NCI-H2107 treated with DMSO at 0.1 percent for 48 hours (cell line): ENCODE data around the gene SLC11A2.
"Not testable (repeated sequence)": the region's sequence is repeated elsewhere in the genome, so short reads cannot be mapped to it uniquely, and the experiment has no call there.

Source experiments
- DNase-seq: peaks from one replicate; lab custom pipeline; 2025; ENCODE audit not compliant: unreplicated experiment; lab: John Stamatoyannopoulos, UW

The SLC11A2 gene

DNA sequence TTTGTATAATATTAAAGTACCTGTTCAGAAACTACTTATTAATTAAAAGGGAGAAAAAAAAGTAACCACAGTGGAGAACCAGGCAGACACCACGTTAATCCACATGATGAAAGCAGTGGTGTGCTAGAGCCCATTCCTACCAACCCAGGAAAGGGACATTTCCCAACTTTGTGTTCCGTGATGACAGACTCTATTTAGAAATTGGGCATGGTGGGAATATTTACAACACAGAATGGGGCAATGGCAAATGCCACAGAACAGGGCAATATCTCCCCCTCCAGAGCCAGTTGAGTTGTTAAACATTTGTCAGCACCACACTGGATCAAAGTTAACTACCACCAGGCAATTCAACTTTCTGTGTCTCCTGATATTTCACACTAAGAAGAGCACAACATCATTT, 75.1 kb downstream of the SLC11A2 start:
- no peak for DNase-seq

DNA sequence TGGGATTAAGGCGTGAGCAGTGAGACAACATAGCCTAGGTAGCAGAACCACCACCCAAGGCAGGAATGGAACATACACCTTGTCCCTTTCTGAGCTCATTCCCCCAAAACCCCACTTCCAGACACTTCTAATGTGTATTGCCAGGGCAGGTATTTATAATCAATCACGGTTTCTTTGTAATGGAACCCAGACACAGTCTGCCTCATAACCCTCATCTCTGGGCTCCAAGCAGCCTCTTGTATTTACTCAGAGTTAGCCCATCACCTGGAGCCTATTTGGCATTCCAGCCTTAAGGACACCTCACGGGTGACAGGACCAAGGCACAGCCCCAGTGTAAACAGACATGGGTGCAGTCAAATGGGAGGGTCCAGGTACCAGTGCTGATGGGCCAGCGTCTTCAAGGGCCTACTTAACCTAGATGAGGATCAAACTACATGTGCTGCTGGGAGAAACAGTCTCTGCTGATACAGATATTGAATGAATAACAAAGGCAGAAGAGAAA, 76.3 kb downstream of the SLC11A2 start:
- no peak for DNase-seq

DNA sequence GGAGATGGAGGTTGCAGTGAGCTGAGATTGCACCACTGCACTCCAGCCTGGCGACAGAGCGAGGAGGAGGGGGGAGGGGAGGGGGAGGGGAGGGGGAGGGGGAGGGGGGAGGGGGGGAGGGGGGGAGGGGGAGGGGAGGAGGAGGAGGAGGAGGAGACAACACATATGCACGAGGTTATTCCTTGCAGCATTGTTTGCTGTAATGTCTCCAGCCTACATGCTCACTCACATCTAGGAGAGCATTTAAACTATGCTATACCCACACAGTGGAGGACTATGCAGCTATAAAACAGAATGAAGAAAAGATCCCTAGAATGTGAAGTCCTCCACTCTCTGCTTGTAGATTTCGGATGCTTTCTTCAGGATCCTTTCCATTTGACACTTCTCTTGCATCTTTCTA, 77.4 kb downstream of the SLC11A2 start:
- DNase-seq: no peak

DNA sequence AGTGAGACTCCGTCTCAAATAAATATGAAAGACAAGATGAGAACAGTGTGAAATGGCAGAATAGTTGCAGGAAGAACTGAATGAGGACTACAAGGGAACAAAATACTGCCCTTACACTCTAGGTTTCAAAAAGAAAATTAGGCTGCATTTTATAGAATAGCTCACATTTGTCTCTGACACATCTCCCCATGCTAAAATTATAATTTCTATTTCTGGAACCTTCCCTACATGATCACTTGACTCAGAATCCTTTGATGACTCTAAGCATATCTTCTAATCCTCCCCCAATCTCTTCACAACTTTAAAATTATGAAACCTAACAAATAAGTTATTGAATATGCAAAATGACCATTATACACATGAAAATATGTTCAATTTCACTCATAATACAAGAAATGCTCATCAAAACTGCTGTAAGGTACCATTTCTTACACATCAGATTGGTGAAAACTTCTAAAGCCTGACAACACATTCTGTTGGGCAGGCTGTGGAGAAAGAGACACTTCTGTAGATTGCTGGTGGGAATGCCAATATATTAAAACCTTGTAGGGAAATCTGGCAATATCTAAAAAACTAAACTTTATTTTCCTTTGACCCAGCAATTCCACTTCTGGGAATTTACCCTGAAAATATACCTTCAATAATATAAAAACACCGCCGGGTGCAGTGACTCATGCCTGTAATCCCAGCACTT, 78.1 kb downstream of the SLC11A2 start:
- no peak for DNase-seq

DNA sequence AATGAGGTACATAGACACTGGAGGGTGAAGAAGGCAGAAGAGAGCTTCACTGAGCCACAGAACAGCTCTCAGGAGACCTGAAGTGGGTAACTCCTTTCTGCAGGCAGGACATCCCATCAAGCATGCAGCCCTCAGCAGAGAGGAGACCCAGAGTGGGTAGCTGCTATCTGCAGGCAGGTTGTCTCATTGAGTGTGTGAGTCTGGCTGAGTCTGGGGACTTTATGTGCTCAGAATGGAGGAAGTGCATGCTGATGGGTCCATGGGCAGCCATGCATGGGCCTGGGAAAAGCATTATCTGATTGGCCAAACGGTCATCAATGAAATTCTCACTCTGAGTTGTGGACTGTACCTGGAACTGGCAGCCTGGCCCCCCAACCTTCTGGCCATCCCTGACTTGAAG, 88.5 kb downstream of the SLC11A2 start:
- no peak for DNase-seq

DNA sequence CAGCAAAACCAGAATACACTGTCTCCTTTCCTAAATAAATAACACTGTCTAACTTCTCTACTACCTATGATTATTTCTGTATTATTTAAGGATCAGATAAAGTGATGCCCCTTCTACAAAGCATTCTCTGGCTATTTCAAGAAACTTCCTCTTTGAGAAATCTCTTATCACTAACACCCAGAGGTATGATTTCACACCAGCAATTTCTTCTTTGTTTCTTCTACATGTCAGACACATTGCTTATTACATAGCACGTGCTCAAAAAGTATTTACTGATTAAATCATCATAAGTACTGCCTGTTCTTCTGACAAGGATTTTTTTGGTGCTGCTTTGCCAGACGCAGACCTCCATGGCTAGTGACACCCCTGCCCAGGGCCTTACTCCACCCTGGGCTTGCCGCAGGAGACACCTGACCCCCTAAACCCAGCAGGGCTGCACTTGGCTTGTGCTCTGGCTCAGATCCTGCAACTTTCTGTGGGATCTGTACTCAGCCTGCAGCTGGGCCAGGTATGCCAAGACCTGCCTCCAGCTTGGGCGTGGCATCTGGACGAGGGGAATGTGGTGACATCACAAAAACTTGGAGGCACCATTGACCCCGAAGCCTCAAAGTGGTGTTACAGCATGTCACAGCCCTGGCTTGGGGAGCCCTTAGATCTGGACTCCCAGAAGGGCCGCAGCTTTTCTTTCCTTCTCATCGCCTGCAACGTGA, 89.2 kb downstream of the SLC11A2 start:
- DNase-seq: no peak

DNA sequence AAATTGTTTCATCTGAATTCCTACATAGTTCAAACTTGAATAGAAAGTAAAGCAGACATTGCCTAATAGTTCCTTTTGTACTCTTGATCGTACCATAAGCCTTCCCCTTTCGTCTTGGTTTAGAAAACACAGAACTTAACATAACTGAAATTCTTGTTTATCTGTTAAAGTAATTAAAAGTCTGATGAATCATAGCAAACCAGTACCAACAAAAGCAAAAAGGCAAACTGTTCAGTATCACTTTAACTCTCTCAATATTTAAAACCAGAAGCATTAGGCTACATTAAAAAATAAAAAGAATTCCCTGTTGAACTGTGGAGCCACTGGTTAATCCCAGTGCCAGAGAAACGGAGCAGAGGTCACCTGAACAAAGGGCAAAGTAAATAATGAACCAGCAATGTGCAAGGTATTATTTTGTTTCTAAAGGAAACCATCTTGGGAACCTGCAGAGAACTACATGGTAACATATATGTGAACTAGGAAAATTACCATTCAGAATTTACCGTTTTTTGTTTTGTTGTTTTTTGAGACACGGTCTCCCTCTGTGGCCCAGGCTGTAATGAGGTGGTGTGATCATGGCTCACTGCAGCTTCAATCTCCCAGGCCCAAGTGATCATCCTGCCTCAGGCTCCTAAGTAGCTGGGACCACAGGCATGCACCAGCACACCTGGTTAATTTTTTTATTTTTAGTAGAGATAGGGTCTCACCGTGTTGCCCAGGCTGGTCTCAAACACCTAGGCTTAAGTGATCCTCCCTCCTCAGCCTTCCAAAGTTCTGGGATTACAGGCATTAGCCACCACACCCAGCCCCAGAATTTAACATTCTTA, 91.0 kb downstream of the SLC11A2 start:
- no peak for DNase-seq

DNA sequence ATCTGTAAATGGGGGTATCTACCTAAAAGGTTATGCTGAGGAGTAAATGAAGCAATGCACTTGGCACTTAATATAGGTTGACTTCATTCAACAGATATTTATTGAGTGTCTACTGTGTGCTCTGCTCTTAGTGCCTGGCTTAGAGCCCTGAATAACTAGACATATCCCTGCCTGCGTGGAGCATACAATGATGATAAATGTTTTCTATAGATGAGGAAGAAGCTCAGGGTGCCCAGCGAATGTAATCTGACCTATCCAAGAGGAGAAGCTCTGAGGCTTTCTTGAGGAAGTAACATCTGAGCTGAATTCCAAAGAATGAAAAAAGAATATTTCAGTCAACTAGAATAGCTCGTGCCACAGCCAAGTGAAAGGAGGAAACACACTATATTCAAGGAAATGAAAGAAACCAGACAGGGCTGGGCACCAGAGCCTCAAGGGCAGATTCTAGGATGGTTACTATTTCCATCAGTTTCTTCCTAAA, 91.8 kb downstream of the SLC11A2 start:
- DNase-seq: no peak

DNA sequence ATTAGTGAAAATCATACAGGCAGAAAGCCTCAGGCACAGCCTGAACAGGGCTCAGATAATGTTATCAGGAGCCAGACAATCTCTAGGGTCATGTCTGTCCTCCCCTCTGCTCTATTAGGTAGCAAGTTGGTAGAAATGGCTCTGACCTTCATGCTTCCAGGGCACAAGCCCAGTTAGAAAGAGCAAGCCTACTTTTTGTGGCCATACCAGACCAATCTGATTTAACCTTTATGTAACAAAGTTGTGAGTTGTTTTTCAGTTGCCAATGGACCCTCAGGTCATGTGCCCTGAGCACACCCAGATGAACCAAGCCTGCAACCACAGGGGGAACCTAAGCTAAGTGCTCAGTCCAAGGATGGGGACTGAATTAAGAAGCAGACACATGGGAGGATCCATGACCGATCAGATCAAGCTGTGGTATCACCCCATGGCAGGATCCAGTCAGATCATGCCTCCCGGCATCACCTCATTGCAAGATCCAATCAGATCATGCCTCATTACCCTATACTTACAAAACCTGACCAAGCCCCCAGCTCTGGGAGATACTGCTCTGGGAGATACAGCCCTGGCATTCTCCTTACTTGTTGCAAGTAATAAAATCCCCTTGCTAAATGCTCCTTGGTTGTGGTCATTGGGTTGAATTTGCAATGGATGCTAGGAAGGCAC, 92.6 kb downstream of the SLC11A2 start:
- DNase-seq: no peak

DNA sequence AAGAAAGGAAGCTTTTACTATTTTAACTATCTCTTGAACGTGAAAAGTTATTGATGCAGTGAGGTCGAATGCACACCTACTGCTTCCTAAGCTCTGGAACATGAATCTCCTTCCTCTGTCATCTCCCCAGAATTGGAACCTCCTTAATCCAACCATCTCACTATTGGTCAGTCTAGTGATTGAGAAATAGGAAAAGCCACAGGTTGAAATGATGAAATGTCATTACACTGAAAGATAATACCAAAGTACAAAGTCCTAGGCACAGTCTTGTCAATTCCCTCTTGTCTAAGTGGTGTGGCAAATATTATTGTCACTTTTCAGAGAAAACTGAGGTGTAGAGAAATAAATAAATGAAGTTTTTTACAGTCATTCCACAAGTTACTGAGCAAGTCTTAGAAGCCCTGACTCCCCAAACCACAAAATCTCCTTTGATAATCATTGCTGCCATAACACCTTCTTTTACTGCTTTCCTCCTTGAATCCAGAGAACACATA, 93.3 kb downstream of the SLC11A2 start:
- no peak for DNase-seq

DNA sequence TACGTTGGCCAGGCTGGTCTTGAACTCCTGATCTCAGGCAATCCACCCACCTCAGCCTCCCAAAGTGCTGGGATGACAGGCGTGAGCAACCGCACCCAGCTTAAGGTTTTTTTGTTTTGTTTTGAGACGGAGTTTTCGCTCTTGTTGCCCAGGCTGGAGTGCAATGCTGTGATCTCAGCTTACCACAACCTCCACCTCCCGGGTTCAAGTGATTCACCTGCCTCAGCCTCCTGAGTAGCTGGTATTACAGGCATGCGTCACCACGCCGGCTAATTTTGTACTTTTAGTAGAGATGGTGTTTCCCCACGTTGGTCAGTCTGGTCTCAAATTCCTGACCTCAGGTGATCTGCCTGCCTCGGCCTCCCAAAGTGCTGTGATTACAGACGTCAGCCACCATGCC, 95.7 kb downstream of the SLC11A2 start:
- DNase-seq: not testable (repeated sequence)

DNA sequence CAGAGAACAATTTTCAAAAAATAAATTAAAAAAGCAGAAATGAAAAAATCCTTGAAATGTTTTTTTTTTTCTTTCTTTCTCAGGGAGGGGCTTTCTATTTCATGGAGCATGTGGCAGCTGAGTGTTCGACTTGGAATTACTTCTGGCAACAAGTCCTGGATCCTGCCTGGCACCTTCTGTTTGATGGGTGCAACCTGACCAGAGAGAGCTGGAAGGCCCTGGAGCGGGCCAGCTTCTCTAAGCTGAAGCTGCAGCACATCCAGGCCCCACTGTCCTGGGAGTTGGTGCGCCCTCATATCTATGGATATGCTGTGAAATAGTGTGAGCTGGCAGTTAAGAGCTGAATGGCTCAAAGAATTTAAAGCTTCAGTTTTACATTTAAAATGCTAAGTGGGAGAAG, 96.4 kb downstream of the SLC11A2 start:
- no peak for DNase-seq
